Left lobe of liver (tissue), 2 donors: ENCODE measurements around the gene FAM90A26. TPM values are rescaled to one million over a fixed set of nuclear protein-coding genes. Genes with fewer than 3 reads are reported as not detected.
"Not testable (repeated sequence)": the region's sequence is repeated elsewhere in the genome, so short reads cannot be mapped to it uniquely, and the experiment has no call there.

Experiments used
- ATAC-seq: fragments of 200-7000 bp; cut with Tn5 transposase; one replicate; pipeline ENCODE4 v1.9.1; 2020; ENCODE audit warnings: mild to moderate bottlenecking, moderate library complexity
- DNase-seq: peaks from one replicate; pipeline ENCODE4 v3.0.0-alpha.2; 2020; ENCODE audit warnings: low spot score
- total RNA-seq: library from RNA; stranded (reverse); gene quantifications from one replicate; pipeline ENCODE4 v1.2.1, GENCODE V29; 2021
- donor health status: DM: no; HTN: no; CAD: no; lungs with moderate emphysema.
- donor health status: DM: no; HTN: yes; CAD: no.

FAM90A26 gene
- total RNA-seq, 1 donor from 2014 or later = not detected

- not testable (repeated sequence) for DNase-seq, ATAC-seq
Observed at GRCh38 chr4:9155101-9155886, 14.9 kb upstream of the FAM90A26 start.

GRCh38 chr4:9158392-9158791 is 11.8 kb upstream of the FAM90A26 start:
- not testable (repeated sequence) for ATAC-seq, DNase-seq

GRCh38 chr4:9160046-9160445 is 10.2 kb upstream of the FAM90A26 start:
- not testable (repeated sequence) for DNase-seq, ATAC-seq

- DNase-seq, ATAC-seq: not testable (repeated sequence)
Observed at GRCh38 chr4:9165990-9166389, 4.2 kb upstream of the FAM90A26 start.

GRCh38 chr4:9210357-9210756 is 40.1 kb downstream of the FAM90A26 start, which contains the start of gene USP17L10:
Gene USP17L10, plus strand, starts transcription at chr4:9210657. Its CDS starts 0 bp downstream, at chr4:9210657.
- DNase-seq, ATAC-seq: not testable (repeated sequence)

GRCh38 chr4:9214701-9215100 is 44.5 kb downstream of the FAM90A26 start:
- peak; percentile 6 for DNase-seq

GRCh38 chr4:9215105-9215504 is 44.9 kb downstream of the FAM90A26 start, which contains the start of gene USP17L11:
Gene USP17L11, plus strand, starts transcription at chr4:9215405. Its CDS starts 0 bp downstream, at chr4:9215405.
- DNase-seq, ATAC-seq: not testable (repeated sequence)

More at GRCh38 chr4:9214701-9215100, 44.5 kb downstream of the FAM90A26 start:
- not testable (repeated sequence) for ATAC-seq

GRCh38 chr4:9219852-9220251 is 49.6 kb downstream of the FAM90A26 start, which contains the start of gene USP17L12:
Gene USP17L12, plus strand, starts transcription at chr4:9220152. Its CDS starts 0 bp downstream, at chr4:9220152.
- DNase-seq, ATAC-seq: not testable (repeated sequence)

- not testable (repeated sequence) for ATAC-seq, DNase-seq
Observed at GRCh38 chr4:9224596-9224995, 54.4 kb downstream of the FAM90A26 start, which contains the start of gene USP17L13. Gene USP17L13, plus strand, starts transcription at chr4:9224896. Its CDS starts 0 bp downstream, at chr4:9224896.

Other genes starting within 250 kb of the FAM90A26 start
- gene USP17L10, start 40.2 kb downstream of the FAM90A26 start, total RNA-seq = not detected
- gene USP17L11, start 45.0 kb downstream of the FAM90A26 start, total RNA-seq = not detected
- not detected for gene USP17L12, start 49.7 kb downstream of the FAM90A26 start, total RNA-seq
- gene USP17L13, start 54.5 kb downstream of the FAM90A26 start, total RNA-seq = not detected
- not detected for gene USP17L15, start 64.0 kb downstream of the FAM90A26 start, total RNA-seq
- not detected for gene USP17L17, start 73.5 kb downstream of the FAM90A26 start, total RNA-seq
- not detected for gene USP17L18, start 78.2 kb downstream of the FAM90A26 start, total RNA-seq
- gene USP17L19, start 83.0 kb downstream of the FAM90A26 start, total RNA-seq = not detected
- not detected for gene USP17L20, start 87.7 kb downstream of the FAM90A26 start, total RNA-seq
- not detected for gene USP17L21, start 92.5 kb downstream of the FAM90A26 start, total RNA-seq
- not detected for gene USP17L22, start 97.2 kb downstream of the FAM90A26 start, total RNA-seq
- not detected for gene USP17L24, start 154.8 kb downstream of the FAM90A26 start, total RNA-seq
- gene USP17L25, start 159.5 kb downstream of the FAM90A26 start, total RNA-seq = not detected
- not detected for gene USP17L26, start 164.2 kb downstream of the FAM90A26 start, total RNA-seq
- gene USP17L5, start 169.0 kb downstream of the FAM90A26 start, total RNA-seq = not detected
- not detected for gene USP17L27, start 173.7 kb downstream of the FAM90A26 start, total RNA-seq
- gene USP17L28, start 178.5 kb downstream of the FAM90A26 start, total RNA-seq = not detected
- gene USP17L29, start 183.2 kb downstream of the FAM90A26 start, total RNA-seq = not detected
- gene USP17L30, start 192.7 kb downstream of the FAM90A26 start, total RNA-seq = not detected